ENCODE data around the gene STK26. TPM values are rescaled to one million over a fixed set of nuclear protein-coding genes. Genes with fewer than 3 reads are reported as not detected.

Gene STK26
- 10 to 100 TPM; 19.2 to 21.9 TPM for total RNA-seq

GRCh38 chrX:132022967-132023895 is at the start of gene STK26:
STK26 (plus strand) TSS chrX:132023302; CDS start chrX:132023618, 316 bp downstream.
- H3K27me3 ChIP-seq = no peaks in the 10 kb centered on the region
- peak within 1 kb of the TSS; percentile 74 for H3K27ac ChIP-seq
- intact Hi-C loops (cut with DNase I) = no loop called here
- H3K36me3 ChIP-seq = no peaks in the 10 kb centered on the region
- DNase-seq = peak; percentile 76
- H3K4me3 ChIP-seq = peak within 1 kb of the TSS; percentile 49
- no peaks in the 10 kb centered on the region for H3K9me3 ChIP-seq
- H3K9ac ChIP-seq (ENCODE audit: low read depth in 2 of 2, low read length in 2 of 2) = peak within 1 kb of the TSS; percentile 73 to 78
- no peak for TF ChIP-seq CTCF (IDR thresholded peaks at IDR 0.05)
- no peaks in the 10 kb centered on the region for H3K4me1 ChIP-seq

- no peaks in the 10 kb centered on the region for H3K9me3 ChIP-seq
- H3K9ac ChIP-seq (ENCODE audit: low read depth in 2 of 2, low read length in 2 of 2) = no peak overlapping the region
- no peak for TF ChIP-seq CTCF (IDR thresholded peaks at IDR 0.05)
- no peaks in the 10 kb centered on the region for H3K27me3 ChIP-seq
- H3K4me3 ChIP-seq = no peak overlapping the region
- no peak overlapping the region for H3K27ac ChIP-seq
- H3K4me1 ChIP-seq = no peaks in the 10 kb centered on the region
- no peak for DNase-seq
- intact Hi-C loops (cut with DNase I) = no loop called here
- H3K36me3 ChIP-seq = no peaks in the 10 kb centered on the region
Observed at GRCh38 chrX:131975851-131976250, 47.3 kb upstream of the STK26 start.

GRCh38 chrX:131977619-131978018 is 45.5 kb upstream of the STK26 start:
- intact Hi-C loops (cut with DNase I) = no loop called here
- DNase-seq = no peak
- H3K4me1 ChIP-seq = no peaks in the 10 kb centered on the region
- no peak overlapping the region for H3K9ac ChIP-seq (ENCODE audit: low read depth in 2 of 2, low read length in 2 of 2)
- no peak overlapping the region for H3K4me3 ChIP-seq
- no peak overlapping the region for H3K27ac ChIP-seq
- H3K36me3 ChIP-seq = no peaks in the 10 kb centered on the region
- no peaks in the 10 kb centered on the region for H3K9me3 ChIP-seq
- no peaks in the 10 kb centered on the region for H3K27me3 ChIP-seq
- no peak for TF ChIP-seq CTCF (IDR thresholded peaks at IDR 0.05)

- Histone ChIP-seq H3K36me3 (no peaks in the 10 kb centered on the region), H3K9ac (ENCODE audit: low read depth in 2 of 2, low read length in 2 of 2) (no peak overlapping the region), H3K4me1 (no peaks in the 10 kb centered on the region), H3K27ac (no peak overlapping the region), H3K27me3 (no peaks in the 10 kb centered on the region), H3K4me3 (no peak overlapping the region), H3K9me3 (no peaks in the 10 kb centered on the region)
- TF ChIP-seq CTCF (IDR thresholded peaks at IDR 0.05) = no peak
- DNase-seq = no peak
- intact Hi-C loops (cut with DNase I) = no loop called here
Observed at GRCh38 chrX:131979116-131979515, 44.0 kb upstream of the STK26 start.

DNA sequence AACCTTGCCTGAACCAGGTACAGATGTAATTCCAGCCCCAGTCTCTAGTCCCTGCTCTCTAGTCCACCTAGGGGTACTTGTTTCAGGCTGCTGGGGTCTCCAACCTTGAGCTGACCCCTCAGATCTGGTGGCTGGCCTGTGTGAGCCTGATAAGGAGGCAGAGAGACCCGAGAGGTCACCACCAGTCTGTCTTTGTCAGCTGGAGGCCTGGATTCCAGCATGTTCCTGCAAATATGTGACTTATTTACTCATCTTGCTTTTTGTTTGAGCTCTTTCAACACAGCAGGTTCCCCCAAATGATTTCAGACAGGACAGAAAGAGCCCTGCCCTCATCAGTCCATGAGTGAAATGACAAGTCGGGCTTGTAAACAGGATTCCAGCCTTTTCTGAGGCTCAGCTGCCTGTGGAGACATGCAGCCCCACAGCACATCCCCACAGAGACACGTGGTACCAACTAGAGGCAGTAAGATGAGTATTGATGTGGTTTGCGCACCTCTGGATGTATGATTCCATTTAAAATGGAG is 37.5 kb upstream of the STK26 start:
- no peak overlapping the region for H3K27ac ChIP-seq
- no peaks in the 10 kb centered on the region for H3K4me1 ChIP-seq
- no peak for DNase-seq
- no peak for TF ChIP-seq CTCF (IDR thresholded peaks at IDR 0.05)
- no peak overlapping the region for H3K4me3 ChIP-seq
- intact Hi-C loops (cut with DNase I) = no loop called here
- no peak overlapping the region for H3K9ac ChIP-seq (ENCODE audit: low read depth in 2 of 2, low read length in 2 of 2)
- no peaks in the 10 kb centered on the region for H3K9me3 ChIP-seq
- no peaks in the 10 kb centered on the region for H3K27me3 ChIP-seq
- no peaks in the 10 kb centered on the region for H3K36me3 ChIP-seq

Data from colonic mucosa (tissue), 4 donors.